Right lobe of liver (tissue), 4 donors: ENCODE measurements around the gene EDIL3.

Experiments
- CTCF ChIP-seq, 4 donors: fragments of 200-600 bp in 3 of 4; fragments of 450-650 bp in 1 of 4; IDR thresholded peaks; one replicate each; pipeline versions ENCODE4 v1.5.1 to v1.8.0; 2016 to 2022; ENCODE audit warnings: antibody characterized with exemption in 4 of 4, mild to moderate bottlenecking in 2 of 4
- POLR2A ChIP-seq: fragments of 450-650 bp; IDR thresholded peaks from one replicate; pipeline ENCODE4 v1.6.1; 2017; ENCODE audit warnings: antibody characterized with exemption, mild to moderate bottlenecking
- donor health status: DM: no; HTN: no; CAD: no.
- donor health status: DM: no; HTN: no; CAD: no.
- donor health status: DM: no; HTN: yes; CAD: no.

DNA sequence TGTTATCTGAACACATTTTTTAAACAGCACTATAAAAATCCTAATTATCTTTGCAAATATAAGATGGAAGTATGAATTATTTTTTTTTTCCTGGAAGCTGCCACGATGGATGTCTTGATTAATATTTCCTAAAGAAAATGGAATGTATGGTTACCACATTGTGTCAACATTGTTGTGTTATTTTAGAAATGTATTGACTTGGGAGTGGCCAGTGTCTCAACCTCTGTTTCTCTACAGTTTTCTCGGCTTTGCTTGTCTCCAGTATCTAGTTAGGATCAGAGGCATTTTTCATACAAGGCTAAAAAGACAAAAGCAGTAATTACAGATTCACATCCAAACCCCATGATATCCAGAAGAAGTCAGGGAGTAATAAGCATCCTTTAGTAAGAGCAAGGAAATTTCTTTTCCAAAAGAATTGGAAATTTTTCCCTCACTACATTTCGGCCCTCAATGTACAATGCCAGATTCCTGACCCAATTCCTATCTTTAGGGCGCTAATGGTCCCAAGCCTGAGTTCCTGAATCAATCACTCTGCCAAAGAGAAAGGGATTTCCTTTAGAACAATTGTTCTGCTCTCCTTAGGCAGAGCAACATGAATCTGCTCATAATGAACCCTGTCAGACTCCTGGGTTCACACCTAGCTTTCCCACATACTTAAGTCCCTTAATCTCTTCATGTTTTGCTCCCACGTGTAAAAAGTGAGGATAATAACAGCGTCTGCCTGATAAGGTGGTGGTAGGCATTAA, 111.7 kb downstream of the EDIL3 start:
- TF ChIP-seq CTCF (IDR thresholded peaks at IDR 0.05), result no peak
- no peak for TF ChIP-seq POLR2A
